HEK293T (cell line): ENCODE measurements around the gene ELL.

Source experiments
- FOXK2 ChIP-seq: fragments of 450-650 bp; IDR thresholded peaks from 2 replicates; pipeline ENCODE4 v1.6.1; 2016; ENCODE audit warnings: mild to moderate bottlenecking
- HDGF ChIP-seq: fragments of 450-650 bp; IDR thresholded peaks from 2 replicates; pipeline ENCODE4 v1.6.1; 2017; ENCODE audit warnings: antibody characterized with exemption, borderline replicate concordance
- NFRKB ChIP-seq: fragments of 450-650 bp; IDR thresholded peaks from 2 replicates; pipeline ENCODE4 v1.6.1; 2016; ENCODE audit warnings: mild to moderate bottlenecking, moderate library complexity
- PKNOX1 ChIP-seq: fragments of 450-650 bp; IDR thresholded peaks from 2 replicates; pipeline ENCODE4 v1.6.1; 2016

GRCh38 chr19:18536475-18536874, 14.6 kb upstream of the ELL start:
- no peak for TF ChIP-seq HDGF
- no peak for TF ChIP-seq NFRKB
- TF ChIP-seq PKNOX1, result no peak
- no peak for TF ChIP-seq FOXK2
